ENCODE measurements around the gene CRK. TPM values are rescaled to one million over a fixed set of nuclear protein-coding genes. Genes with fewer than 3 reads are reported as not detected.
A peak's percentile ranks its signal among the peaks of the same experiment; 100 is the strongest.

Gene CRK
- total and polyA plus RNA-seq, 2 of the 4 experiments (the other 2 are of a cell fraction): 57.6 to 100 TPM

- Histone ChIP-seq H3K9me3 (ENCODE audit: control insufficient read depth, insufficient read depth, low read length) (no peaks in the 10 kb centered on the region), H2AFZ (replicated peaks; ENCODE audit: low read length, poor library complexity) (peak within 1 kb of the TSS; percentile 95), H3K9ac (ENCODE audit: low read depth, low read length) (peak within 1 kb of the TSS; percentile 90), H3K4me3 (ENCODE audit: insufficient read depth, low read depth, low read length) (peak within 1 kb of the TSS; percentile 99), H3K79me1 (ENCODE audit: low read depth in 1 of 2, low read length in 2 of 2) (peaks cover 15 to 43% of the 10 kb centered on the region in 2 experiments), H2BK5ac (ENCODE audit: low read depth, low read length, poor library complexity, severe bottlenecking) (peak within 1 kb of the TSS; percentile 73), H2AK9ac (replicated peaks; ENCODE audit: low read depth, low read length, poor library complexity) (peak within 1 kb of the TSS; percentile 99), H2BK120ac (ENCODE audit: low read depth, low read length) (peak within 1 kb of the TSS; percentile 71; the same call in 1 of the 2 replicates), H3K18ac (ENCODE audit: low read depth, low read length) (peak within 1 kb of the TSS; percentile 80), H4K8ac (ENCODE audit: low read depth in 2 of 2, low read length in 2 of 2) (peak within 1 kb of the TSS; percentile 93 to 95), H3K36me3 (ENCODE audit: control insufficient read depth, insufficient read depth, low read length) (peaks cover 11% of the 10 kb centered on the region), H2AK5ac (ENCODE audit: low read depth, low read length) (peak within 1 kb of the TSS; percentile 93), H4K20me1 (ENCODE audit: insufficient read depth, low read length) (no peaks in the 10 kb centered on the region; the same call in 1 of the 2 replicates), H3K4ac (ENCODE audit: low read depth, low read length) (peak within 1 kb of the TSS; percentile 90), H2BK15ac (ENCODE audit: low read depth, low read length) (peak within 1 kb of the TSS; percentile 60; the same call in 1 of the 3 replicates), H3K14ac (replicated peaks; ENCODE audit: low read depth, low read length) (peak within 1 kb of the TSS; percentile 77), H3K4me2 (ENCODE audit: low read depth, low read length) (peak within 1 kb of the TSS; percentile 98), H3K9me1 (ENCODE audit: insufficient read depth, low read length) (0 out of 2 replicates have a peak, but pooled peaks cover 9% of the 10 kb centered on the region), H2BK20ac (ENCODE audit: low read depth, low read length) (no peak within 1 kb of the TSS), H3K27me3 (ENCODE audit: control insufficient read depth, insufficient read depth, low read length) (no peaks in the 10 kb centered on the region), H4K91ac (ENCODE audit: insufficient read depth, low read depth, low read length) (peak within 1 kb of the TSS; percentile 94), H3K23ac (ENCODE audit: low read depth, low read length) (peak within 1 kb of the TSS; percentile 89), H3K4me1 (ENCODE audit: control insufficient read depth, insufficient read depth, low read length) (peaks cover 23% of the 10 kb centered on the region), H3K56ac (ENCODE audit: extremely low read depth, insufficient read depth, low read length) (peak within 1 kb of the TSS; percentile 34; the same call in 1 of the 2 replicates), H3K27ac (ENCODE audit: insufficient read depth, low read length) (peak within 1 kb of the TSS; percentile 79), H4K5ac (ENCODE audit: low read depth, low read length) (peak within 1 kb of the TSS; percentile 98)
- POLR2A ChIA-PET (ENCODE audit: unreplicated experiment): no interaction called here
- WGBS, 2 experiments (ENCODE audit: extremely low coverage in 2 of 2, insufficient read length in 1 of 2): 85% methylated on average over 13 of the region's 35 CpGs; no CpG with 5 or more reads in 1 of the 2 experiments
- CTCF ChIA-PET: no interaction called here
- ATAC-seq (ENCODE audit: low read depth): no peak
- BruUV-seq (replicated peaks): no TSS peak
- intact Hi-C loops (cut with micrococcal nuclease) (no loop called here), in situ Hi-C loops (cut with MboI; ENCODE audit: low sequenced_read_pairs) (no loop called here), dilution Hi-C loops (cut with HindIII; ENCODE audit: low sequenced_read_pairs, unreplicated experiment) (no loop called here)
- no peak for TF ChIP-seq MAFK (IDR thresholded peaks at IDR 0.05; ENCODE audit: low read depth, low read length)
- TF ChIP-seq RFX5 (IDR thresholded peaks at IDR 0.05; ENCODE audit: low read depth, low read length): no peak
- TF ChIP-seq BHLHE40 (IDR thresholded peaks at IDR 0.05; ENCODE audit: low read depth, low read length): no peak
- TF ChIP-seq RAD21 (IDR thresholded peaks at IDR 0.05; ENCODE audit: low read length): no peak
- TF ChIP-seq FOS (IDR thresholded peaks at IDR 0.05; ENCODE audit: low read depth, low read length): no peak
- no peak for TF ChIP-seq USF2 (IDR thresholded peaks at IDR 0.05; ENCODE audit: low read depth, low read length)
- DNase-seq: no peak
These were observed 36.5 kb upstream of the CRK start, which contains the start of gene MYO1C for GRCh38 chr17:1492249-1493206. Gene MYO1C, minus strand, starts transcription at chr17:1492686. Its CDS starts 199 bp downstream, at chr17:1492487.
